CD4-positive, CD25-positive, alpha-beta regulatory T cell (primary cell): ENCODE measurements around the gene MAP1LC3C. TPM values are rescaled to one million over a fixed set of nuclear protein-coding genes. Genes with fewer than 3 reads are reported as not detected.

Source experiments
- ATAC-seq, 2 donors: fragments of 150-1000 bp; cut with Tn5 transposase; one replicate each; pipeline ENCODE4 v1.10.0; 2021; ENCODE audit warnings: low read depth in 2 of 2, moderate number of reproducible peaks in 2 of 2, moderate library complexity in 1 of 2
- DNase-seq, 3 donors: peaks; one replicate each; pipeline versions ENCODE4 v3.0.0 to v3.0.0-alpha.2; 2012 to 2022; ENCODE audit warnings: mixed read lengths in 1 of 3
- H3K27ac ChIP-seq: one replicate; pipeline ENCODE4 v1.7.0; 2013; ENCODE audit warnings: mild to moderate bottlenecking, low read length; ENCODE audit not compliant: insufficient read depth, poor library complexity, severe bottlenecking
- H3K27me3 ChIP-seq: one replicate; pipeline ENCODE4 v1.7.0; 2013; ENCODE audit warnings: low read length; ENCODE audit not compliant: control insufficient read depth, insufficient read depth
- H3K36me3 ChIP-seq: one replicate; pipeline ENCODE4 v1.7.0; 2013; ENCODE audit warnings: mild to moderate bottlenecking, low read length, moderate library complexity; ENCODE audit not compliant: control insufficient read depth, insufficient read depth
- H3K4me1 ChIP-seq: 2 replicates; pipeline ENCODE4 v1.7.0; 2013; ENCODE audit warnings: mild to moderate bottlenecking, low read length; ENCODE audit not compliant: insufficient read depth, control insufficient read depth, poor library complexity, severe bottlenecking
- H3K4me3 ChIP-seq: one replicate; pipeline ENCODE4 v1.7.0; 2013; ENCODE audit warnings: low read depth, mild to moderate bottlenecking, low read length, moderate library complexity
- H3K9me3 ChIP-seq, 2 experiments: 1 replicate in 1 of 2; 2 replicates in 1 of 2; pipeline ENCODE4 v1.7.0; 2013; ENCODE audit warnings: low read length in 2 of 2, mild to moderate bottlenecking in 1 of 2, moderate library complexity in 1 of 2; ENCODE audit not compliant: control insufficient read depth in 2 of 2
- H3K27ac Mint-ChIP-seq, 3 donors: one replicate each; pipeline ENCODE4 v1.8.0; 2020 to 2022; ENCODE audit warnings: mild to moderate bottlenecking in 3 of 3, mixed read lengths in 3 of 3, moderate library complexity in 2 of 3
- H3K27me3 Mint-ChIP-seq: one replicate; pipeline ENCODE4 v1.8.0; 2022; ENCODE audit warnings: mild to moderate bottlenecking, mixed read lengths
- H3K36me3 Mint-ChIP-seq: one replicate; pipeline ENCODE4 v1.8.0; 2020; ENCODE audit warnings: mixed read lengths
- H3K4me1 Mint-ChIP-seq, 4 donors: one replicate each; pipeline ENCODE4 v1.8.0; 2020 to 2022; ENCODE audit warnings: mixed read lengths in 4 of 4, mild to moderate bottlenecking in 1 of 4
- H3K4me3 Mint-ChIP-seq, 4 donors: one replicate each; pipeline ENCODE4 v1.8.0; 2020 to 2022; ENCODE audit warnings: mild to moderate bottlenecking in 4 of 4, mixed read lengths in 4 of 4, moderate library complexity in 3 of 4
- H3K9me3 Mint-ChIP-seq, 7 donors: one replicate each; pipeline ENCODE4 v1.8.0; 2020 to 2022; ENCODE audit warnings: mixed read lengths in 7 of 7, mild to moderate bottlenecking in 3 of 7, moderate library complexity in 2 of 7
- polyA plus RNA-seq, 4 donors: library from polyadenylated mRNA; unstranded; fragments of 300-500 nt; fragmentation: Illumina TruSeq; gene quantifications; one replicate each; pipeline ENCODE4 v1.2.3, GENCODE V29; 2021
- total RNA-seq: library from RNA; stranded (reverse); gene quantifications from one replicate; pipeline ENCODE4 v1.2.3, GENCODE V29; 2022

MAP1LC3C gene
- total and polyA plus RNA-seq, 5 donors from 2014 or later, result not detected

DNA sequence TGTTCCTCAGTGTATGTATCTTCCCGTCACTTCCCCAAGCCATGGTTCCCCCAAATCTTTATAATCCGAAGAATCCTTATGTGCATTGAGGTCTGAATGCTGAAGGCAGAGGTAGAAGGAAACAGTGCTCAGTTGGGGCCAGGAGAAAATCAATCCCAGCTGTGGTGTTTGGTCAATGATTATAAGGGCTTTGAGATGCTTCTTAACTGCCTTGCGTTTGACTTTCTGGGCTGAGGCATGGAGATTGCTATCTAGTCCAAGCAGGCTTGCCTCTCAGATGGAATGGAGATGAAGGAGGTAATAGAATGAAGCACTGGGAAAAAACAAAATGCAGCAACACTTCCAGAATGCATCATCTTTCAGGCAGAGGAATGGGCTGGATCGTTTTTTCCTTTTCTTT, 3.6 kb upstream of the MAP1LC3C start:
- H3K27me3 ChIP-seq, result no peaks in the 10 kb centered on the region
- H3K36me3 ChIP-seq, result no peaks in the 10 kb centered on the region
- no peak overlapping the region for H3K4me3 Mint-ChIP-seq
- DNase-seq (no peak), ATAC-seq (no peak)
- no peaks in the 10 kb centered on the region for H3K36me3 Mint-ChIP-seq
- H3K27ac ChIP-seq, result no peak overlapping the region
- no peaks in the 10 kb centered on the region for H3K9me3 Mint-ChIP-seq
- no peak overlapping the region for H3K4me3 ChIP-seq
- H3K9me3 ChIP-seq, result no peaks in the 10 kb centered on the region
- no peak overlapping the region for H3K27ac Mint-ChIP-seq
- H3K4me1 ChIP-seq, result peaks cover 4% of the 10 kb centered on the region
- peaks cover 0 to 8% (median 0%) of the 10 kb centered on the region in 4 donors for H3K4me1 Mint-ChIP-seq
- H3K27me3 Mint-ChIP-seq, result peaks cover 4% of the 10 kb centered on the region

- H3K27ac Mint-ChIP-seq, result no peak overlapping the region
- H3K4me3 ChIP-seq, result no peak overlapping the region
- H3K9me3 Mint-ChIP-seq, result no peaks in the 10 kb centered on the region
Observed at GRCh38 chr1:242002072-242002471, 3.2 kb upstream of the MAP1LC3C start.

GRCh38 chr1:242000434-242000833, 1.5 kb upstream of the MAP1LC3C start:
- Mint-ChIP-seq H3K4me3 (no peak overlapping the region), H3K27me3 (peaks cover 4% of the 10 kb centered on the region), H3K27ac (no peak overlapping the region), H3K9me3 (no peaks in the 10 kb centered on the region), H3K36me3 (no peaks in the 10 kb centered on the region), H3K4me1 (peaks cover 0 to 8% (median 0%) of the 10 kb centered on the region in 4 donors)
- Histone ChIP-seq H3K27me3 (no peaks in the 10 kb centered on the region), H3K9me3 (no peaks in the 10 kb centered on the region), H3K27ac (no peak overlapping the region), H3K4me1 (peaks cover 4% of the 10 kb centered on the region), H3K4me3 (no peak overlapping the region), H3K36me3 (no peaks in the 10 kb centered on the region)
- ATAC-seq (no peak), DNase-seq (no peak)

More at GRCh38 chr1:242002072-242002471, 3.2 kb upstream of the MAP1LC3C start:
- H3K36me3 Mint-ChIP-seq, result no peaks in the 10 kb centered on the region
- DNase-seq (no peak), ATAC-seq (no peak)
- H3K4me3 Mint-ChIP-seq, result no peak overlapping the region
- Histone ChIP-seq H3K27ac (no peak overlapping the region), H3K36me3 (no peaks in the 10 kb centered on the region), H3K4me1 (peaks cover 4% of the 10 kb centered on the region), H3K27me3 (no peaks in the 10 kb centered on the region), H3K9me3 (no peaks in the 10 kb centered on the region)
- H3K27me3 Mint-ChIP-seq, result peaks cover 4% of the 10 kb centered on the region
- peaks cover 0 to 8% (median 0%) of the 10 kb centered on the region in 4 donors for H3K4me1 Mint-ChIP-seq

DNA sequence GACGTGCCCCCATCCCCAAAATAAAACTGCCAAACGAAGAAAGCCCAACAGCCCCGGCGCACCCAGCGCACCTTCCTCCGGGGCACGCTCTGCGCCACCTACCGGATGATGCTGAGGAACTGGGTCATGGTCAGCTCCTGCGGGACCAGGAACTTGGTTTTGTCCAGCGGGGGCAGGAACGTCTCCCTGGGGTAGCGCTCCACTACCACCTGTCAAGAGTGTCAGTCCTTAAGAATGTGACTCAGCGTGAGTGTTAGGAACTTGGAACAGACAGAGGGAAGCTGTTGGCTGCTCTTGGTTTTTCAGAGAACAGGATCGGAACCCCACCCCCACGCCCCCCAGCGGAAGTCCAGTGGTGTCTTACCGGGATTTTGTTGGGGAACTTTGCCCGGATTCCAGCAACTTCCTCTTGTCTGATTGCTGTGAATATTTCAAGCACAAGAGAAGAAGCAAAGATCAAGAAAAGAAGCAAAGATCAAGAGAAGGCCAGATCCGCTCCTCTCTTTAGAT, 431 bp downstream of the MAP1LC3C start:
- Mint-ChIP-seq H3K27me3 (peaks cover 7% of the 10 kb centered on the region), H3K27ac (no peak overlapping the region), H3K4me3 (peak overlapping the region in 2 of 4 donors; percentile 47 to 75), H3K4me1 (peaks cover 0 to 8% (median 0%) of the 10 kb centered on the region in 4 donors), H3K9me3 (no peaks in the 10 kb centered on the region), H3K36me3 (no peaks in the 10 kb centered on the region)
- ATAC-seq (peak; percentile 24 to 31), DNase-seq (peak; percentile 6 to 51 (median 42))
- H3K36me3 ChIP-seq, result no peaks in the 10 kb centered on the region
- no peaks in the 10 kb centered on the region for H3K27me3 ChIP-seq
- H3K4me1 ChIP-seq, result peaks cover 4% of the 10 kb centered on the region
- no peak overlapping the region for H3K4me3 ChIP-seq
- H3K27ac ChIP-seq, result no peak overlapping the region
- H3K9me3 ChIP-seq, result no peaks in the 10 kb centered on the region

DNA sequence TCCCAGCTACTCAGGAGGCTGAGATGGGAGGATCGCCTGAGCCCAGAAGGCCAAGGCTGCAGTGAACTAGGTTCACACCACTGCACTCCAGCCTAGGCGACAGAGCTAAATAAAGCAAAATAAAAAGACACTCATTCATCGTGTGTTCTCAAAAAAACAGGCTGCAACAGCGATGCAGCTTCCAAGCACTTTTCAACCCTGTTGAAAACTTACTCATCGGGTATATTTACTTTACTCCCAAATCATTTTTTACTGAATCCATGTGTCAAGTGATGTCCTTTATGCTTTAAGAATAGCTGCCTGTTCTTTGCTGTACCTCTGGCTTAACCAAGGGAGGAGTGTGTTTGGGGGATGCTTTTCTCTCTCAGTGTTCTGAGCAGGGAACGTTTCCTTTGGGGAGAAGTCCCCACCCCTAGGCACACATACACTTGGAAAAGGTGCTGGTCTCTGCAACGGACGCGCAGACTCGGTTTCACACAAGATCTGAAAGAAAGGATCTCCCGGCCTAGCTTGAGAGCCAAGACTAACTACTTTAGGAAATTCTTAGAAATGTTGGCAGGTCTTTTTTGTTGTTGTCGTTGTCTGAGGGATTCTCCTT, 1.4 kb downstream of the MAP1LC3C start:
- Histone ChIP-seq H3K4me1 (peaks cover 4% of the 10 kb centered on the region), H3K36me3 (no peaks in the 10 kb centered on the region), H3K9me3 (no peaks in the 10 kb centered on the region), H3K27ac (no peak overlapping the region), H3K4me3 (no peak overlapping the region), H3K27me3 (no peaks in the 10 kb centered on the region)
- H3K4me3 Mint-ChIP-seq, result no peak overlapping the region
- peaks cover 8% of the 10 kb centered on the region for H3K27me3 Mint-ChIP-seq
- no peak for ATAC-seq
- H3K27ac Mint-ChIP-seq, result no peak overlapping the region
- no peak for DNase-seq
- no peaks in the 10 kb centered on the region for H3K9me3 Mint-ChIP-seq
- no peaks in the 10 kb centered on the region for H3K36me3 Mint-ChIP-seq
- H3K4me1 Mint-ChIP-seq, result peaks cover 0 to 8% (median 0%) of the 10 kb centered on the region in 4 donors

- peaks cover 4% of the 10 kb centered on the region for H3K27me3 Mint-ChIP-seq
- Histone ChIP-seq H3K9me3 (no peaks in the 10 kb centered on the region), H3K27ac (no peak overlapping the region), H3K27me3 (no peaks in the 10 kb centered on the region), H3K4me1 (peaks cover 4% of the 10 kb centered on the region), H3K4me3 (no peak overlapping the region), H3K36me3 (no peaks in the 10 kb centered on the region)
- H3K4me1 Mint-ChIP-seq, result peaks cover 0 to 6% (median 0%) of the 10 kb centered on the region in 4 donors
- H3K4me3 Mint-ChIP-seq, result no peak overlapping the region
- H3K36me3 Mint-ChIP-seq, result no peaks in the 10 kb centered on the region
- ATAC-seq, result no peak
- H3K27ac Mint-ChIP-seq, result peak overlapping the region in 1 of 3 donors; percentile 66
- no peak for DNase-seq
- no peaks in the 10 kb centered on the region for H3K9me3 Mint-ChIP-seq
Observed at GRCh38 chr1:241994171-241994570, 4.7 kb downstream of the MAP1LC3C start.

GRCh38 chr1:241992734-241993133, 6.2 kb downstream of the MAP1LC3C start:
- Histone ChIP-seq H3K27ac (no peak overlapping the region), H3K4me3 (no peak overlapping the region), H3K9me3 (no peaks in the 10 kb centered on the region), H3K36me3 (no peaks in the 10 kb centered on the region), H3K4me1 (no peaks in the 10 kb centered on the region), H3K27me3 (no peaks in the 10 kb centered on the region)
- H3K27me3 Mint-ChIP-seq, result peaks cover 4% of the 10 kb centered on the region
- no peak for DNase-seq
- no peaks in the 10 kb centered on the region for H3K36me3 Mint-ChIP-seq
- no peak overlapping the region for H3K4me3 Mint-ChIP-seq
- no peak for ATAC-seq
- H3K4me1 Mint-ChIP-seq, result no peaks in the 10 kb centered on the region
- H3K27ac Mint-ChIP-seq, result no peak overlapping the region
- H3K9me3 Mint-ChIP-seq, result no peaks in the 10 kb centered on the region

DNA sequence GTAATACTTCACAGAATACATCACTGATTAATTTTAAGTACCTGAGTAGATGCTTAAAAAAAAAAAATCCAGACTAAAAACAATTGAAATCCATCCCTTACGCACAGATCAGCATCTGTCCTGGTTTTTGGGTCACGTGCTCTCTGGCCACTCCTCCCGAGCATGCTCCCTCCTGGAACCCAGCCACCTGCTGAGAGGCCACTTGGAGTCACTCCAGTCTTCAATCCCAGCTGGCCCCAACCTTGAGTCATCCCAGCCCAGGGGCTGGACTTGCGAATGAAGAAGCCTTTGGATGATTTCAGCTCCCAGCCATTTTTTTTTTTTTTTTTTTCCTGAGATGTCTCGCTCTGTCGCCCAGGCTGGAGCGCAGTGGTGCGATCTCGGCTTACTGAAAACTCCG, 8.9 kb downstream of the MAP1LC3C start:
- Mint-ChIP-seq H3K4me1 (no peaks in the 10 kb centered on the region), H3K9me3 (no peaks in the 10 kb centered on the region)
- no peaks in the 10 kb centered on the region for H3K27me3 ChIP-seq

More for the DNA sequence above, 8.9 kb downstream of the MAP1LC3C start:
- no peak for ATAC-seq
- Mint-ChIP-seq H3K36me3 (no peaks in the 10 kb centered on the region), H3K27me3 (peaks cover 4% of the 10 kb centered on the region), H3K27ac (no peak overlapping the region), H3K4me3 (no peak overlapping the region)
- Histone ChIP-seq H3K27ac (no peak overlapping the region), H3K9me3 (no peaks in the 10 kb centered on the region), H3K4me3 (no peak overlapping the region), H3K36me3 (no peaks in the 10 kb centered on the region), H3K4me1 (no peaks in the 10 kb centered on the region)
- no peak for DNase-seq
